ENCODE data around the gene ACKR2.

The ACKR2 gene

GRCh38 chr3:42846685-42847522 lies 37.7 kb downstream of the ACKR2 start:
- no peaks in the 10 kb centered on the region for H3F3A ChIP-seq (ENCODE audit: low read depth)
- H3K4me2 ChIP-seq (ENCODE audit: low read depth, low read length, poor library complexity, severe bottlenecking), result peak overlapping the region; percentile 57
- peak overlapping the region; percentile 33 for H3K9ac ChIP-seq (ENCODE audit: low read depth, low read length, poor library complexity, severe bottlenecking)
- H3K9me3 ChIP-seq (ENCODE audit: insufficient read depth, low read depth, low read length), result no peaks in the 10 kb centered on the region
- peaks cover 21% of the 10 kb centered on the region for H3K4me1 ChIP-seq (ENCODE audit: insufficient read depth, low read length, poor library complexity, severe bottlenecking)
- TF ChIP-seq CTCF (conservative IDR thresholded peaks at IDR 0.05; ENCODE audit: low read length) (no peak), EZH2phosphoT487 (IDR thresholded peaks at IDR 0.05; ENCODE audit: borderline replicate concordance) (no peak)
- no peaks in the 10 kb centered on the region for H3K36me3 ChIP-seq (ENCODE audit: insufficient read depth, low read length)
- H3K27me3 ChIP-seq (ENCODE audit: insufficient read depth, low read length, poor library complexity, severe bottlenecking), result no peaks in the 10 kb centered on the region
- peak overlapping the region; percentile 3 for H2AFZ ChIP-seq (ENCODE audit: low read length)
- H3K9me2 ChIP-seq (replicated peaks; ENCODE audit: low read depth, low read length), result no peaks in the 10 kb centered on the region
- H3K4me3 ChIP-seq (ENCODE audit: low read length, poor library complexity, severe bottlenecking), result peak overlapping the region; percentile 49
- H4K20me1 ChIP-seq (ENCODE audit: insufficient read depth, low read length, poor library complexity, severe bottlenecking), result no peaks in the 10 kb centered on the region
- no peaks in the 10 kb centered on the region for H3K79me2 ChIP-seq (ENCODE audit: insufficient read depth, low read length)

GRCh38 chr3:42847731-42848130 lies 38.5 kb downstream of the ACKR2 start:
- TF ChIP-seq EZH2phosphoT487 (IDR thresholded peaks at IDR 0.05; ENCODE audit: borderline replicate concordance) (no peak), CTCF (conservative IDR thresholded peaks at IDR 0.05; ENCODE audit: low read length) (no peak)
- Histone ChIP-seq H3K9ac (ENCODE audit: low read depth, low read length, poor library complexity, severe bottlenecking) (peak overlapping the region; percentile 33), H3K9me3 (ENCODE audit: insufficient read depth, low read depth, low read length) (no peaks in the 10 kb centered on the region), H3K9me2 (replicated peaks; ENCODE audit: low read depth, low read length) (no peaks in the 10 kb centered on the region), H3K79me2 (ENCODE audit: insufficient read depth, low read length) (no peaks in the 10 kb centered on the region), H3K36me3 (ENCODE audit: insufficient read depth, low read length) (no peaks in the 10 kb centered on the region), H3K4me1 (ENCODE audit: insufficient read depth, low read length, poor library complexity, severe bottlenecking) (peaks cover 21% of the 10 kb centered on the region), H3K4me2 (ENCODE audit: low read depth, low read length, poor library complexity, severe bottlenecking) (peak overlapping the region; percentile 57), H3K27me3 (ENCODE audit: insufficient read depth, low read length, poor library complexity, severe bottlenecking) (no peaks in the 10 kb centered on the region), H3K4me3 (ENCODE audit: low read length, poor library complexity, severe bottlenecking) (peak overlapping the region; percentile 49), H3F3A (ENCODE audit: low read depth) (no peaks in the 10 kb centered on the region), H4K20me1 (ENCODE audit: insufficient read depth, low read length, poor library complexity, severe bottlenecking) (no peaks in the 10 kb centered on the region), H2AFZ (ENCODE audit: low read length) (peak overlapping the region; percentile 3)

- Histone ChIP-seq H3K36me3 (ENCODE audit: insufficient read depth, low read length) (no peaks in the 10 kb centered on the region), H3K9me3 (ENCODE audit: insufficient read depth, low read depth, low read length) (no peaks in the 10 kb centered on the region), H2AFZ (ENCODE audit: low read length) (0 out of 2 replicates have a peak overlapping the region, but pooled peaks have one; percentile 15), H3K4me2 (ENCODE audit: low read depth, low read length, poor library complexity, severe bottlenecking) (no peak overlapping the region), H3K9me2 (replicated peaks; ENCODE audit: low read depth, low read length) (no peaks in the 10 kb centered on the region), H3K27me3 (ENCODE audit: insufficient read depth, low read length, poor library complexity, severe bottlenecking) (no peaks in the 10 kb centered on the region), H3K79me2 (ENCODE audit: insufficient read depth, low read length) (no peaks in the 10 kb centered on the region), H3K4me3 (ENCODE audit: low read length, poor library complexity, severe bottlenecking) (no peak overlapping the region), H3F3A (ENCODE audit: low read depth) (no peaks in the 10 kb centered on the region), H4K20me1 (ENCODE audit: insufficient read depth, low read length, poor library complexity, severe bottlenecking) (no peaks in the 10 kb centered on the region), H3K9ac (ENCODE audit: low read depth, low read length, poor library complexity, severe bottlenecking) (no peak overlapping the region), H3K4me1 (ENCODE audit: insufficient read depth, low read length, poor library complexity, severe bottlenecking) (peaks cover 21% of the 10 kb centered on the region)
- TF ChIP-seq EZH2phosphoT487 (IDR thresholded peaks at IDR 0.05; ENCODE audit: borderline replicate concordance) (no peak), CTCF (conservative IDR thresholded peaks at IDR 0.05; ENCODE audit: low read length) (no peak)
Observed at GRCh38 chr3:42849017-42849416, 39.8 kb downstream of the ACKR2 start.
